HG03175 (cell line): Measurements from ENCODE around the gene RSPH6A.
A peak's percentile ranks its signal among the peaks of the same experiment; 100 is the strongest.
"Not testable (repeated sequence)": the region's sequence is repeated elsewhere in the genome, so short reads cannot be mapped to it uniquely, and the experiment has no call there.

ENCODE experiments used
- ATAC-seq: cut with Tn5 transposase; IDR thresholded peaks from one replicate; pipeline ENCODE4 v1.9.1; 2021; ENCODE audit warnings: mild to moderate bottlenecking, moderate library complexity; ENCODE audit not compliant: unreplicated experiment

The RSPH6A gene

DNA sequence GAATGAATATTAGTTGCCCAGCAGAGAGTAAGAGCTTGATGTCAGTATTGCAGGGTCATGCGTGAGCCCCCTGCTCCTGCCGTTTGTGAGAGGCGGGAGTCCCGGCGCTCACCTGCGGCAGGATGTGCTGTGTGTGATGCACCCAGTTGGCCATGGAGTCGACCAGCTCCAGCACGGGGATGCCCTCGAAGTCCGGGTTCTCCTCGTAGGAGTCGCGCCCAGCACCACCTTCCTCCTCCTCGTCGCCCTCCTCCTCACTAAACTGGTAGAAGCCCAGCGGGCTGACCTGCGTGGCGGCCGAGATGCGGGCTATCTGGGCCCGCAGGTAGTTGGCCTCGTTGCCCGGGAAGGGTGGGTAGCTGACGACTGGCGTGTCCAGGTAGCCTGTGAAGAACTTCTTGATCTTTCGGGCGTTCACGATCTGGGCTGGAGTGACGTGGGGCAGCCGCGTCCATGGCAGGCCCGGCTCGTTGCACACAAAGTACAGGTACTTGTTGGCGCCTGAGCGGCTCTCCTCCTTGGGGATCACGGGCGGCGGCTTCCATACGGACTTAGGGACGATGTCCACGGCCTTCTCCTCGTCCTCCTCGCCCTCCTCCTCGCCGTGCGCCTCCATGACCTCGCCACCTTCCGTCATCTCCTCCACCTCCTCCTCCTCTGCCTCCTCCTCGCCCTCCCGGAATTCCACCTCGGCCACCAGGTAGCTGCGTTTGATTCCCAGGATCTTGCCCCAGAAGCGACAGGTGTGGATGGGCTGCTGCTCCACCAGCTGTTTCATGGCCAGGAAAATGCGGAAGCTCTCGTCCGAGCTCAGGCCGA is 10.8 kb downstream of the RSPH6A start:
- no peak for ATAC-seq

GRCh38 chr19:45801603-45802175 is 13.4 kb downstream of the RSPH6A start:
- no peak for ATAC-seq

DNA sequence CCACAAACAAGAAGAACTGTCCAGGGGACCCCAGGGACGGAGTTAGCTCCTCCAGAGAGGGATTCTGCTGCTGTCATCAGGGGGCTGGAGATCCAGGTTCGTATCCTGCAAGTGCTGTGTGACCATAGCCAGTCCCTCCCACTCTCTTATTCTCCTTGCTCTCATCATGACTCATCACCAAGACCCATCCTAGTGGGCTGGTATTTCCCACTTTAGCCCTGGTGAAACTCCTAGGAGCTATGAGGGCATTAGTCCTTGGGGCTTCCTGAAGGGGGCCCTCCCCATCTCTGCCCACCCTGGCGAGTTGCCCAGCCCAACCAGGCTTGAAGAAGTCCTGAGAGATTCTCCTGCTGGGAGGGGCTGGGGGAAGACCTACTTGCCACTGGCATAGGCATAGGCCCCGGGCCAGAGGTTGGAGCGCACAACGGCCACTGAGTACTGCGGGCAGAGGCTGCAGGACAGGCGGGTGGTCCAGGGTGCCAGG is 15.0 kb downstream of the RSPH6A start:
- ATAC-seq: no peak

- not testable (repeated sequence) for ATAC-seq
Observed at GRCh38 chr19:45799541-45799940, 15.6 kb downstream of the RSPH6A start.

DNA sequence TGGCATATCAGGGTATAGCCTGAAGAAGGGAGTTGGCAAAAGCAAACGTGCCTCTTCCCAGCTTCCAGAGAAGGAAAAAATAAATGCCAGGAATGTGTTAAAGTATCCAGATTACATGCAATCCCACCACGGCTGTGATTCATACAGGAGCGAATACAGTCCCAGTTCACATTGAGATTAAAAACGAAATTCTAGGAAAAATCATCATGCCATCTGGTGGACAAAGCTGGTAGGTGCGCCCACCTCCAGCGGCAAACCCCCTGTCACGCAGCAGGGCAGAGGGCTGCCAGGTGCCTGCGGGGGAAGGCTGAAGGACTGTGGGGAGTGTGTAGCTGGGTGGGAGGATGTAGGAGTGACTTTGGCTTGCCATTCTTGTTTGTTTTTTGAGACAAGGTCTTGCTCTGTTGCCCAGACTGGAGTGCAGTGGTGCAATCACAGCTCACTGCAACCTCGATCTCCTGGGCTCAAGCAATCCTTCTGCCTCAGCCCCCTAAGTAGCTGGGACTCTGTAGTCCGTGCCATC is 16.1 kb downstream of the RSPH6A start:
- ATAC-seq: no peak

DNA sequence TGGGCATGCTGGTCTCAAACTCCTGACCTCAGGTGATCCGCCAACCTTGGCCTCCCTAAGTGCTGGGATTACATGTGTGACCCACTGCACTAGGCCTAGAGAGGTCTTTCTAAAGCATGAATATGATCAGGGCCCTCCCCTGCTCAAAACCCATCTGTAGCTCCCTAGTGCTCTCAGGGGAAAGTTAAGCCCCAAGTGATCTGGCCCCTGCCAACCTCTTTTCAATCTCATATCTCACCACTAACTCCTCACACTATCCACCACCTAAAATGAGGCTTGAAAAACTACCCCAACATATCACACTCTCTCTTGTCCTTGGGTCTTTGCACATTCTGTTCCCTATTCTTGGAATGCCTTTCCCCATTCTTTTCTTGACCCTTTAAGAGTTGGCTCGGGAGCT is 20.5 kb downstream of the RSPH6A start:
- ATAC-seq: no peak

DNA sequence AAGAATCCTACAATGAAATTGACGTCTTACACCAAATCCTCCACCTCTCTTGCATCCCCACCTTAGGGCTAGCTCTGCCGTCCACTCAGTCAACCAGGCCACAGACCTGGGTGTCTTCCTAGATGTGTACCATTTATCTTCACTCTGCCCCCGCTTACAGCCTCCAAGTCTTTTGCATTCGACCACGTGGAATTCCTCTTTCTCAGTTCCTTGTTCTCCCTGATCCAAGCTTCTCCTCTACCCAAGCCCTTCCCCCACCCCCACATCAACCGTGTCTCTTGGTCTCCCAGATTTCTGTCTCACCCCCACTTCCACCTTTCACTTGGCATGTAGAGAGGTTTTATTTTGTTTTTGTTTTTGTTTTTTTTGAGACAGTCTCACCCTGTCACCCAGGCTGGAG is 21.2 kb downstream of the RSPH6A start:
- no peak for ATAC-seq

- no peak for ATAC-seq
Observed at GRCh38 chr19:45793178-45793564, 21.9 kb downstream of the RSPH6A start.

GRCh38 chr19:45792470-45793177 is 22.5 kb downstream of the RSPH6A start, which contains the start of gene DMWD:
DMWD (minus strand) TSS chr19:45792845; CDS start chr19:45792756, 89 bp downstream.
- ATAC-seq: peak; percentile 89

DNA sequence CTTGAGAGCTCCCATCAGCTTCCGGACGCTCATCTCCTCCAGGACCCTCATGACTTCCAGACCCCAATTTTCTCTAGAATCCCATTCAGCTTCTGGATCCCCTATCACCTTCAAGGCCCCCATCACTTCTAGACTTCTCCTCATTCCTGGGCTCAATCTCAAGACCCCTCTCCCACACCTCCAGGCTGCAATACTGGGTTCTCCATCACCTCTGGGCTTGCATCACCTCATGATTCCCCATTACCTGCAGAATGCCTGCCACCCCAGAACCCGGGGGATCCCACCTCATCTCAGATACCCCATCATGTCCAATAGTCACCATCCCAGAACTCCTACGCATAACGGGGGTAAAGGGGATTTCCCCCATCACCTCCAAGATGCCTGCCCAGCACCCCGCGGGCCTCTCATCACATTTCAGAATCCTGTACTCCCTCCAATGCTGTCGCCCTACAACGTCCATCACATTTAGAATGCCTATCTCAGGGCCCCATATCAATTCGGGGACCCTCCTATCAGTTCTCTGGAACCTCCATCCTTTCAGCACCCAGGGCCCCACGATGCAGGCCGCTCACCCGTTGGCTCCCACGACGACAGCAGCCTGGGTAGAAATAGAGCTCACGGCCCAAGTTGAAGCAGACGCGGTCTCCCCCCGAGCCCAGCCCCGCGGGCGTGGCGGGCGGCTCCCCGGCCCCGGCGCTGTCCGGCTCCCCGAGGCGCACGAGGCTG is 23.2 kb downstream of the RSPH6A start:
- ATAC-seq: peak; percentile 18

GRCh38 chr19:45790942-45791341 is 24.2 kb downstream of the RSPH6A start:
- no peak for ATAC-seq

- ATAC-seq: no peak
Observed at GRCh38 chr19:45789035-45789786, 25.9 kb downstream of the RSPH6A start.

GRCh38 chr19:45786533-45786894 is 28.6 kb downstream of the RSPH6A start:
- ATAC-seq: no peak

- ATAC-seq: no peak
Observed at GRCh38 chr19:45785781-45786532, 29.2 kb downstream of the RSPH6A start.

- no peak for ATAC-seq
Observed at GRCh38 chr19:45785097-45785496, 30.0 kb downstream of the RSPH6A start.

DNA sequence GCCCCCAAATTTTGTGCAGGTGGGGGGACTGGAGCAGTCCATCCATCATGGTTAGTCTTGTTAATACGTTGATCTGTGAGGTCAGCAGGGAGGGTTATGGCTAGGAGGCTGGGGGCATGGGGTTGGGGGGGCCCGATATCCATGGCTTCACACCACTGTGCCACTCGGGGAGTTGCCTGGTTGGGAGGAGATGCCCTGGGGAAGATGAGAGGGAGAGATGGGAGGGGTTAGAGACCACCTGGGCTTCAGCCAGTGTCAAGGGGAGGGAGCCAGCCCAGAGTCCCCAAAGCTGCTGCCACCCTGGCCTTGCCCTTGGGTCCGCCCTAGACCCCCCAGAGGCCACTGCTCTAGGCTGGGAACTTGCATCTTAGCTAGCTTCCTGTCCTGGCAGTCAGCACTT is 31.0 kb downstream of the RSPH6A start:
- ATAC-seq: no peak

DNA sequence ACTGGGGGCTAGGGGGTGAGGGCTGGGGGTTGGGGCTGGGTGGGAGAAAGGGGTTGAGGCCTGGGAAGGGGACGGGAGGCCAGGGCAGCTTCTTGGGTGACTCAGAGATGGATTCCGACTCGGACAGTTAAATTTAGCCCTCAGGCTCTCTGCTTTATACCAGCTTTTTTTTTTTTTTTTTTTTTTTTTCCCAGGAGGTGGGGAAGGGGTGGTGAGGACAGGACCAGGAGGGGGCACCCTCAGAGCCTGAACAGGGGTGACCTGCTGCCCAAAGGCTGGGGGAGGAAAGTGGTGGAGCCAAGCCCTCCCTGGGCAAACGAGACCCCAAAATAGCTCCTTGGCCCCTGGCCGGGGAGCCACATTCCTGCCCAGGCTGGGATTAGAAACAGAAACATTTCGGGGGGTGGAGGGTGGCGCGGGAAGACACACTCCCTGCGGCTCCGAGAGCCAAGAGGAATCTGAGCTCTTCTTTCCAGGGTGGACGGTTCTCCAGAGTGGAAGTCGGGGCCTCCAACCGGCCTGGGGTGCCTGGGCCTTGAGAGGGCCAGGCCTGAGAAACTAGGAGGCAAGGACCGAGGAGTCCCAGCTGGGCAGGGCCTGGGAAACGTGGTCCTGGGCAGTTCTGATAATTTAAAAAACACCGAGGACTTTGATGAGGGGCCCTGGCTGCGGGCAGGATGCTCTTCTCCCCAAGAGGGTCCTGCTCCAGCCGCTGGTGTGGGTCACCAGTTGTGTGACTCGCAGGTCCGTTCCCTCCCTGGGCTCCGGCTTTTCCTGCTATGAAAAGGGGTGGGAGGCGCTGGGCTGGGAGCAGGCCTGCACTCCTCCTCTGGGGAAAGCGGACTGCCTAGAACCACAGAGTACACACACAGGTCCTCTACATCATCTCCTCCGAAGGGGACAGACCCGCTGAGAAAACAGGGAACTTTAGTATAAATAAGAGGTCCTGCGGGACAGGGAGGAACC is 32.0 kb downstream of the RSPH6A start:
- no peak for ATAC-seq

DNA sequence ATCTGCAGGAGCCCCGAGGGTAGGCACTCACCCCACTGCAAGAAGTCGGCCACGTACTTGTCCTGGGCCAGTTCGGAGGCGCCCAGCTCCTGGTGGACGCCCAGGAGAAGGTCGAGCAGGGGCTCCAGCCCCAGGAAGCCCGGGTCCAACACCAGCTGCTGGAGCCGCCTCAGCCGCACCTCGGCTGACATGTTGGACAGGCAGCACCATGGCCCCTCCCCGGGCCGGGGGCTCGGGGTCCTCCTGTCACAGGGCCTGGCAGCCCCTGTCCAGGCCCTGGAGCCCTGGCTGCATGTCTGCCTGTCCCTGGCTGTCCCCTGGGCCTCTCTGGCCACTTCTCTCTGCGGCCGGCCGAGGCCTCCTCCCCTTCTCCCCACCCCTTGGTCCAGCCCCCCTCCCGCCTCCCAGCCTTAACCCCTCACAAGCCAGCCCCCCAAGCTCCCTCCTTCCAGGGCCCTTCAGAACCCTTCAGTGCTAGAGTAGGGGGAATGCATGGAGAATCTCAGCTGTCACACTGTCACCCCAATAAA is 32.9 kb downstream of the RSPH6A start, which contains the start of gene DMPK:
TSS of gene DMPK (minus strand) at position 329 of the 530 bp plus-strand sequence. CDS start at position 191, 138 bp downstream.
- ATAC-seq: no peak
